Stimulated activated CD4-positive, alpha-beta T cell treated with anti-CD3 and anti-CD28 coated beads, TNF-alpha, amount 100 ng/mL, for 24 hours (primary cell): ENCODE measurements around the gene LST1.
A peak's percentile ranks its signal among the peaks of the same experiment; 100 is the strongest.

ENCODE experiments used
- DNase-seq, 3 experiments: peaks; one replicate each; pipeline ENCODE4 v3.0.0-alpha.2; 2020; ENCODE audit warnings: low read depth in 3 of 3

The LST1 gene

DNA sequence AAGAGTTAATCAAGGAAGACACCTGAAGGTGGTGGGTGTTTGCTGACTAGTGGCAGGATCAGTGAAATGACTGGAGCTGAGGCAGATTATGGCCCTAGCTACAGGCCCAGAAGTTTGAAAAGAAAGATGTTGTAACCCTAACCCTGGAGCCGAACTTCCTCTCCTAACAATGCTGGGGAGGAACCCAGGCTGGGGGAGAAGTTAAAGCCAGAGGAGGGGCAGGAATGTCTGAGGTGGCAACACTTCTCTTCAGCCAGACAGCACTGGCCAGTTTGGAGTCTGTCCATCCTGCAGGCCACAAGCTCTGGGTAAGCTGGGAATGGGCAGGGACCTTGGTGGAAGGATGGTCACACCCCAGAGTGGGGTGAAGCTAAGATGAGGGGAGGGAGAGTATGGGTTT is at the start of gene LST1:
Gene LST1, plus strand, starts transcription at position 270 of the 400 bp plus-strand sequence. CDS start 1,023 bp downstream, outside the sequence.
- DNase-seq, result no peak

DNA sequence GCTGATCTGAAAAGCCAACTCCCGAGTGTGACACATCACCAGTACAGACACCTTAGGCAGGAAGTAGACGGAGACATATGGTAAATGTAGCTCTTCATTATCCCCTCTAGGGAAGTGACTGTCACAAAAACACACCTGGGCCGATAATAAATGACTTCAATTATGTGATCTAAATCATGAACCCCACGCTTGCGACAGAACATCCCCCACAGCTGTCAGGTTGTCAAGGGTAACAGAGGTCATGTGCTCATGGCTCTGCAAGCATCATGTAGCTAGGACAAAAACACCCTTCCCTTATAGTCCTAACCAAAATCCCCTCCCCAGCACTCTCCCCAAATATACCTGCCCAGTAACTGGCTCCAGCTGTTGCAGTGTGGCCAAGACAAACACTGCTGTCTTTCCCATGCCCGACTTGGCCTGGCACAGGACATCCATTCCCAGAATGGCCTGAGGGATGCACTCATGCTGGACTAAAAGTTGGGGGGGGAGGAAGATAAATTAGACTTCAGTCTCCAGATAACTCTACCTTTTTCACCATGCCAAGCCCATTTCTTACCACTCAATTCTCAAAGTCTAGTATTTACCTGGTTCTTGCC is 47.2 kb upstream of the LST1 start:
- DNase-seq, result no peak

GRCh38 chr6:31540640-31541039 is 45.4 kb upstream of the LST1 start:
- no peak for DNase-seq

GRCh38 chr6:31541059-31541657 is 44.9 kb upstream of the LST1 start:
- DNase-seq, result peak in 2 of 3 experiments; percentile 46 to 58

DNA sequence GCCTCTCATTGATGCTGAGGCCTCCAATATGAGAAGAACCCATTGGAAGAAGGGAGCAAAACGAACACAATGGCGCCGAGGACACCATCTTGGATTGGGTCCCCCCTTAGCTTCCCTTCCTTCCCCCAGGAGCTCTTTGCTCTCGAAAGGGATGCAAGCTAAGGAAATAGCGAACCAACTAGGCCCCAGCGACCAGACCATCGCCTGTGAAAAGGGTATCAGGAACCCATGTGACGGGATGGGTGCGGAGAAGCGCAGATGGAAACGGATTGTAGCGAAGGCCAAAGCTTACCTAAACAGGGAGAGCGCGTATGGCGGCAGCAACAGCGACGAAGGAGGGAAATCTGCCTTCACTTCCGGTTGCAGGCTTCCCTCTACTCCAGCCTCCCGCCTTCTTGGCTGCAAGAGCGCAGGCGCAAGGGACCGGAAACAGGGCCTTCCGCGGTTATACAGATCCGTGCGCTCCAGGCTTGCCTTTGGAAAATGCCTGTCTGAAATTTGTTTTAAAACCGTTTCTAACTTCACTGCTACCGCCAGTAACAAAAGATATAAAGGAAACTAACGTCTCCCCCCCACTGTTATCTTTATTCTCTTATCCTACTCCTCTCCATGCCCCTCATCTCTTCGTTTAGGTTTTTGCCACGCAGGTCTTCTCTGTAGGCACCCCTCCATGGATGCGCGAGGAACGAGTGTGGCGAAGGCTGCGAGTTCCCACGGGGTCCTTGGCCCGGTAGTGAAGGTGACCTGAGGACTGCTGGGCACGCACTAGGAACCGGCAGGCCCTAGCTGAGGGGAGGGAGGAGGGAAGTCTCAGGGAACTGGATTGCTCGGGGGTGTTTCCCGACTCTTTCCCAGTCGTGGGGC is 44.2 kb upstream of the LST1 start, which contains the start of gene DDX39B:
Gene DDX39B, minus strand, starts transcription at position 346 of the 864 bp plus-strand sequence. CDS start 1,471 bp downstream, outside the sequence.
- peak; percentile 84 to 91 (median 87) for DNase-seq

DNA sequence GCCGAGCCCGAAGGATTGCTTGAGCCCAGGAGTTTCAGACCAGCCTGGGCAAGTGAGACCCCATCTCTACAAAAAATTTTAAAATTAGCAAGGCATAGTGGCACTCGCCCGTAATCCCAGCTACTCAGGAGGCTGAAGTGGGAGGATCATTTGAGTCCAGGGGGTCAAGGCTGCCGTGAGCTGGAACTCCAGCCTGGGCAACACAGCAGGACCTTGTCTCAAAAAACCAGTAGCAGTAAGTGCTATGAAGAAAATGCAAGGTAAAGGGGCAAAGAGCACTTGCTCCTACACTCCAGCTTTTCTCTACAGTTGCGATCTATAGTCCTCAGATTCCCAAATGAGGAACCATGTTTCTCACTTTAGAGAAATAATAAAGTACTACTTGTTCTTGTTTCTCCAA is 42.4 kb upstream of the LST1 start:
- DNase-seq, result no peak

DNA sequence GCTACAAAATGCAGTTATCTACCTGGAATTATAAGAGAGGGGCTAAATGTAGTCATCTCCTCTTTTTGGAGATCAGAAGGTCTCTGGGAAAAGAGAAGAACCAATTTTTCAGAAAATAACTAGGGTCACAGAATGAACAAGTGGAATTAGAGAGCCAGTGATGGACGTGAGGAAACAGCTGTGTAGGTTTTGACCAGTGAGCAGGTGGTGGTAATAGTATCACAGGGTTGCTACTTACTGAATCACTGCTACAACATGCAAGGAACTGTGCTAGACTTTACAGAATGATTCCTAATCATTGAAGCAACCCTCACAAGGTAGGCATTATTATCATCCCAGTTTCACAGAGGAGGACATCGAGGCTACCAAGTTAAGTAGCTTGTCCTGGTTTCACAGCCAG is 41.4 kb upstream of the LST1 start:
- DNase-seq, result no peak

GRCh38 chr6:31545291-31545690 is 40.8 kb upstream of the LST1 start:
- no peak for DNase-seq

DNA sequence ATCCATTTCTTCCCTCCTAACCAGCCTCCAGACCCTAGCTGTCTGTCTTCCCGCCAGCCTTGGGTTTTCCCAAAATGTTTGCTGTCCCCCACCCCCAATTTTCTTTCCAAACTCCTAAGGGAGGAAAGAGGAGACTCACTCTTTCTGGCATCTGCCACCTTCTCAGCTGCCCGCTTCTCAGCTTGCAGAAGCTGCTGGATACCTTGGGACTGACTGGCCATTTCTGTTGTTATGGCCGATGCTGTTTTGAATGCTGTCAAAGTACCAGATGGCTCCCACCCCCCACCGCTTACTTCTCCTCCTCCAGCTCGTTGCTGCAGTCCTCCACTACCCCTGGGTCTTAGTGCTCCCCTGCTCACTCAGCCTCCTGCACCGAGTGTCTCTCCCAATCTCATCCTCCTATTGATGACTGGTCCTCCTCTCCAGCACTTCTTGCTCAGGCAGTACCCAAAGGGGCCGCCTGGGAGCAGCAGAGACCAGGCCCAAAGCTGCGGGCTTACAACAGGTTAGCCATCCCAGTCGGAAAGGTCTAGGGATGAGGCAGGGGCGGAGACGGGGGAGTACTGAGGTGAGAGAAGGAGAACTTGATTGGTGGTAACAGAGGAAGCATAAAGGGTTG is 39.6 kb upstream of the LST1 start, which contains the start of gene ATP6V1G2:
Gene ATP6V1G2, minus strand, starts transcription at position 270 of the 619 bp plus-strand sequence. Its CDS starts 49 bp downstream, at position 221.
- DNase-seq, result peak; percentile 73 to 92 (median 73)

- peak; percentile 85 to 93 (median 88) for DNase-seq
These were observed 38.9 kb upstream of the LST1 start, which contains the start of gene NFKBIL1 for GRCh38 chr6:31546958-31547726. Gene NFKBIL1 (plus strand): TSS chr6:31547608. CDS start chr6:31547695, 87 bp downstream.

- DNase-seq, result no peak
These were observed 38.1 kb upstream of the LST1 start for GRCh38 chr6:31547727-31548543.

DNA sequence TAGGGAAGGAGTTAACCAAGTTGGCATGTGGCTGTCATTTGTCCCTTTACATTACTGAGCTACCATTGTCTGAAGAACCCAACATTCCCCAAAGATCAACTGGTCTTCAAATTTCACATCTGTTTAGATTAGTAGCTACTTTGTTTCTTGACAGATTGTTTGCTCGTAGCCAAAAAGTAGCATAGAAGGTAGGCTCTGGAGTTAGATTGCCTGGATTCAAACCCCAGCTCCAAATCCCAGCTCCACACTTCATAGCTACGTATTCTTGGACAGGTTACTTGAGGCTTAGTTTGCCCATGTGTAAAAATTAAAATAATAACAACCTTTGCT is 37.6 kb upstream of the LST1 start:
- DNase-seq, result no peak

DNA sequence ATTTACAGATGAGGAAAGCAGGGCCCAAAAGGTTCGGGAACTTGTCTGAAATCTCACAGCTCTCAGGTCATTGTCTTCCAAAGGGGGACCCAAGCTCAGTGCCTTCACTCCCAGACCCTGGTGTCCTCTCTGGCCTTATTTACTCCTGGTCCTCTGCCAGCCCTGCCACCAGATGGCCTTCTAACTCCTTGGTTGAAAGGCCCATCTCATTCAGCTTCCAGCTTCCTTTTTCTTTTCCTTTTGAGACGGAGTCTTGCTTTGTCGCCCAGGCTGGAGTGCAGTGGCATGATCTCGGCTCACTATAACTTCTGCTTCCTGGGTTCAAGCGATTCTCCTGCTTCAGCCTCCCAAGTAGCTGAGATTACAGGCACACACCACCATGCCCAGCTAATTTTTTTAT is 34.7 kb upstream of the LST1 start:
- peak in 2 of 3 experiments; percentile 54 to 59 for DNase-seq

DNA sequence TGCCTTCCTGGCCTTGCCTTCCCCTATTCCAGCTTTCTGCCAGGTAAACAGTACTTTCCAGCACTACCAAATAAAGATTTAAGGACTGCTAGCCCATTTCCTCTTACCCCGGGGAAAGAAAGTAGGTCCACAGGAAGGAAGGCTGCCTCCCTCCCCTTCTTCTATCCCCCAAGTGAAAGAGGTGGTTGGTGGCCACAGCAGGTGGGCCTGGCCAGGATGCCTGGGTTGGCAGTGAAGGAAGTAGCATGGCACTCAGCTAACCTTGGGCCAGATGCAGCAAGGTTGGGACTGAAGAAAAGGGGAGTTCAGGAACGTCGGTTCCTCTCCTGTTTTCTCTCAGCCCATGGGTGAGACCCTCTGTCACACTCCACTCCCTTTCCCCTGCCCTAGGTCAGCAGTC is 29.8 kb upstream of the LST1 start:
- no peak for DNase-seq

- no peak for DNase-seq
These were observed 28.4 kb upstream of the LST1 start for GRCh38 chr6:31557443-31558317.

- DNase-seq, result no peak
These were observed 27.8 kb upstream of the LST1 start for GRCh38 chr6:31558318-31558625.

DNA sequence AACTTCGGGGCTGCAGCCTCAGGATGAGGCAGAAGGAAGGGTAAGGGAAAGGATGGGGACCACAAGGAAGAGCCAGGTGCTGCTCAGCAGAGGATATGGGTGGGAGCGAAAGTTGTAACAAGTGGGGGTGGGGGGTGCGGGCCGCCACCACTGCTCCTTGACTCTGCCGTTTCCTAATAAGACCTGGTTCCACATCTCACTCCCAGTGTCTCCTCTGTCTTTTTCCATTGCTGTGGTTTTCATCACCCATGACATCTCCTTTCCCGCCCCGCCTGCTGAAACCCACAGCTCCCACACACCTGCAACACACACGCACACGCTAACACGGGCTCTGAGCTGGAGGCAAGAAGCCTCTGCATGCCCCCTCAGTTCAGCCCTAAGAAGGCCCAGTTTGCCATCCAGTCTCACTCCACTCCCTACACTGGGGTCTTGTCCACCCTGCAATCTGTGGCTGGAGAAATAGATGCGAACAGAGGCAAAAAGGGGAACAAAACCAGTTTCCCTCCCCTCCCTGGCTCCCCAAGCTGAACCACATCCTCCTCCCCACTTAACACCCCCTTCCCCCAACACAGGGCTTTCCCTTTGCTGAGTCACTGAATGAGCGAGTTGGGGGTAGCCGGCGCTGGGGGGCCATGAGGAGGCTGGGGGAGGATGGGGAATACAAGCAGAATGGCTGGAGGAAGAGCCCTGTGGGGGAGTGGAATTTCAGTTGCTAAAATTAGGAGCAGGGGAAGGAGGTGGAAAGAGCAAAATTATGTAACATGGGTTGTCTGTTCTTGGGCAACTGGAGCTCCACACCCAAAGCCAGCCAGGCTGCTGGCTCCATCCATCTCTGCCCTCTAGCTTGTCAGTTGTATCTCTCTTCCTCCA is 27.2 kb upstream of the LST1 start:
- DNase-seq, result peak in 2 of 3 experiments; percentile 61 to 80

DNA sequence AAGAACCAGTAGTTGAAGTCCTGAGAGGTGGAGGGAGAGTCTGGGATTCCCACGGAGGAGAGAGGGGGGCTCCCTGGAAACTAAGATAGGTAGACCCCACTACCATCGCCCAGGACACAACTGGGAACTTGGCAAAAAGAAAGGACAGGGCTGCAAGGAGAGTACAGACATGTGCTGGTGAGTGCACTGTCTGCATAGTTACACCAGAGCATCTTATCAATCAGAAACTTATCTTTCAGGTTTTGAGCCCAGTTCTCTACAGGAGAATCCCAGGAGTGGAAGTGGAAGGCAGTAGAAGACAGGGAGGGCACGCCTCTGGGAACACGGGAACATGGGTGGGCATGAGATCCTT is 26.5 kb upstream of the LST1 start:
- DNase-seq, result no peak
